Activated T-helper 17 cell treated with anti-CD3 and anti-CD28 coated beads, Interleukin-2, amount 50 U/mL, for 72 hours (primary cell): ENCODE measurements around the gene PAX5. TPM values are rescaled to one million over a fixed set of nuclear protein-coding genes. Genes with fewer than 3 reads are reported as not detected.

Experiments
- ATAC-seq: fragments of 150-1000 bp; cut with Tn5 transposase; replicated peaks from 2 replicates; pipeline ENCODE4 v1.10.0; 2021; ENCODE audit warnings: mild to moderate bottlenecking, moderate library complexity
- H3K27ac Mint-ChIP-seq: one replicate; pipeline ENCODE4 v1.8.0; 2022; ENCODE audit warnings: mixed read lengths
- H3K27me3 Mint-ChIP-seq: one replicate; pipeline ENCODE4 v1.8.0; 2022; ENCODE audit warnings: mixed read lengths
- H3K36me3 Mint-ChIP-seq: one replicate; pipeline ENCODE4 v1.8.0; 2022; ENCODE audit warnings: low read depth, mild to moderate bottlenecking, mixed read lengths
- H3K4me1 Mint-ChIP-seq: one replicate; pipeline ENCODE4 v1.8.0; 2022; ENCODE audit warnings: mixed read lengths
- H3K4me3 Mint-ChIP-seq: one replicate; pipeline ENCODE4 v1.8.0; 2022; ENCODE audit warnings: mild to moderate bottlenecking, mixed read lengths
- H3K9me3 Mint-ChIP-seq: one replicate; pipeline ENCODE4 v1.8.0; 2022; ENCODE audit warnings: mixed read lengths
- total RNA-seq, 2 donors: library from RNA; stranded (reverse); gene quantifications; one replicate each; pipeline ENCODE4 v1.2.3, GENCODE V29; 2022

PAX5 gene
- total RNA-seq, 2 donors from 2014 or later: 0.30 to 0.66 TPM

GRCh38 chr9:37017546-37017945 is 16.5 kb downstream of the PAX5 start:
- no peak for ATAC-seq
- no peaks in the 10 kb centered on the region for H3K36me3 Mint-ChIP-seq
- H3K4me3 Mint-ChIP-seq: no peak overlapping the region
- peaks cover 68% of the 10 kb centered on the region for H3K27me3 Mint-ChIP-seq
- no peaks in the 10 kb centered on the region for H3K9me3 Mint-ChIP-seq
- no peaks in the 10 kb centered on the region for H3K4me1 Mint-ChIP-seq
- no peak overlapping the region for H3K27ac Mint-ChIP-seq

GRCh38 chr9:37011530-37011929 is 22.5 kb downstream of the PAX5 start:
- Mint-ChIP-seq H3K4me1 (no peaks in the 10 kb centered on the region), H3K27ac (no peak overlapping the region), H3K27me3 (peaks cover 57% of the 10 kb centered on the region), H3K36me3 (no peaks in the 10 kb centered on the region), H3K9me3 (no peaks in the 10 kb centered on the region), H3K4me3 (no peak overlapping the region)
- ATAC-seq: no peak

GRCh38 chr9:37010976-37011375 is 23.1 kb downstream of the PAX5 start:
- peaks cover 53% of the 10 kb centered on the region for H3K27me3 Mint-ChIP-seq
- no peaks in the 10 kb centered on the region for H3K9me3 Mint-ChIP-seq
- H3K36me3 Mint-ChIP-seq: no peaks in the 10 kb centered on the region
- no peak overlapping the region for H3K27ac Mint-ChIP-seq
- no peak for ATAC-seq
- H3K4me3 Mint-ChIP-seq: no peak overlapping the region
- H3K4me1 Mint-ChIP-seq: no peaks in the 10 kb centered on the region

- no peak for ATAC-seq
- H3K27me3 Mint-ChIP-seq: peaks cover 58% of the 10 kb centered on the region
- H3K4me1 Mint-ChIP-seq: no peaks in the 10 kb centered on the region
- H3K36me3 Mint-ChIP-seq: no peaks in the 10 kb centered on the region
- no peak overlapping the region for H3K27ac Mint-ChIP-seq
- H3K4me3 Mint-ChIP-seq: no peak overlapping the region
- no peaks in the 10 kb centered on the region for H3K9me3 Mint-ChIP-seq
Measured at GRCh38 chr9:37010180-37010579, 23.9 kb downstream of the PAX5 start.

- H3K4me1 Mint-ChIP-seq: no peaks in the 10 kb centered on the region
- H3K27ac Mint-ChIP-seq: no peak overlapping the region
- no peaks in the 10 kb centered on the region for H3K36me3 Mint-ChIP-seq
- H3K4me3 Mint-ChIP-seq: no peak overlapping the region
- peaks cover 59% of the 10 kb centered on the region for H3K27me3 Mint-ChIP-seq
- H3K9me3 Mint-ChIP-seq: no peaks in the 10 kb centered on the region
- ATAC-seq: no peak
Measured at GRCh38 chr9:37007295-37007694, 26.8 kb downstream of the PAX5 start.

- no peaks in the 10 kb centered on the region for H3K4me1 Mint-ChIP-seq
- peaks cover 62% of the 10 kb centered on the region for H3K27me3 Mint-ChIP-seq
- no peak for ATAC-seq
Measured at GRCh38 chr9:37005517-37006140, 28.4 kb downstream of the PAX5 start.

GRCh38 chr9:37004424-37004935 is 29.6 kb downstream of the PAX5 start:
- Mint-ChIP-seq H3K4me1 (no peaks in the 10 kb centered on the region), H3K27me3 (peaks cover 63% of the 10 kb centered on the region), H3K4me3 (no peak overlapping the region), H3K9me3 (no peaks in the 10 kb centered on the region), H3K27ac (no peak overlapping the region), H3K36me3 (no peaks in the 10 kb centered on the region)
- no peak for ATAC-seq

More at GRCh38 chr9:37005517-37006140, 28.4 kb downstream of the PAX5 start:
- H3K27ac Mint-ChIP-seq: no peak overlapping the region
- H3K9me3 Mint-ChIP-seq: no peaks in the 10 kb centered on the region
- H3K4me3 Mint-ChIP-seq: no peak overlapping the region
- no peaks in the 10 kb centered on the region for H3K36me3 Mint-ChIP-seq

- peaks cover 56% of the 10 kb centered on the region for H3K27me3 Mint-ChIP-seq
- ATAC-seq: no peak
- H3K27ac Mint-ChIP-seq: no peak overlapping the region
- no peaks in the 10 kb centered on the region for H3K36me3 Mint-ChIP-seq
- H3K4me1 Mint-ChIP-seq: no peaks in the 10 kb centered on the region
- no peak overlapping the region for H3K4me3 Mint-ChIP-seq
- no peaks in the 10 kb centered on the region for H3K9me3 Mint-ChIP-seq
Measured at GRCh38 chr9:37002413-37003217, 31.5 kb downstream of the PAX5 start.

GRCh38 chr9:37002036-37002412 is 32.0 kb downstream of the PAX5 start:
- no peaks in the 10 kb centered on the region for H3K9me3 Mint-ChIP-seq
- no peaks in the 10 kb centered on the region for H3K4me1 Mint-ChIP-seq
- H3K27me3 Mint-ChIP-seq: peaks cover 50% of the 10 kb centered on the region
- no peak for ATAC-seq
- H3K36me3 Mint-ChIP-seq: no peaks in the 10 kb centered on the region
- H3K27ac Mint-ChIP-seq: no peak overlapping the region
- no peak overlapping the region for H3K4me3 Mint-ChIP-seq

GRCh38 chr9:37001459-37001858 is 32.6 kb downstream of the PAX5 start:
- Mint-ChIP-seq H3K9me3 (no peaks in the 10 kb centered on the region), H3K27me3 (peaks cover 45% of the 10 kb centered on the region), H3K36me3 (no peaks in the 10 kb centered on the region), H3K27ac (no peak overlapping the region), H3K4me3 (no peak overlapping the region), H3K4me1 (no peaks in the 10 kb centered on the region)
- ATAC-seq: no peak

GRCh38 chr9:36999728-37000333 is 34.2 kb downstream of the PAX5 start:
- no peaks in the 10 kb centered on the region for H3K4me1 Mint-ChIP-seq
- peaks cover 33% of the 10 kb centered on the region for H3K27me3 Mint-ChIP-seq
- no peaks in the 10 kb centered on the region for H3K9me3 Mint-ChIP-seq

GRCh38 chr9:36997414-36997813 is 36.7 kb downstream of the PAX5 start:
- Mint-ChIP-seq H3K4me1 (no peaks in the 10 kb centered on the region), H3K27ac (no peak overlapping the region), H3K27me3 (peaks cover 27% of the 10 kb centered on the region), H3K36me3 (no peaks in the 10 kb centered on the region), H3K9me3 (no peaks in the 10 kb centered on the region), H3K4me3 (no peak overlapping the region)
- ATAC-seq: no peak

More at GRCh38 chr9:36999728-37000333, 34.2 kb downstream of the PAX5 start:
- no peak for ATAC-seq
- Mint-ChIP-seq H3K36me3 (no peaks in the 10 kb centered on the region), H3K27ac (no peak overlapping the region), H3K4me3 (no peak overlapping the region)

GRCh38 chr9:36996706-36997086 is 37.4 kb downstream of the PAX5 start:
- Mint-ChIP-seq H3K4me3 (no peak overlapping the region), H3K4me1 (no peaks in the 10 kb centered on the region), H3K27ac (no peak overlapping the region), H3K27me3 (peaks cover 26% of the 10 kb centered on the region), H3K36me3 (no peaks in the 10 kb centered on the region), H3K9me3 (no peaks in the 10 kb centered on the region)
- no peak for ATAC-seq

- H3K9me3 Mint-ChIP-seq: no peaks in the 10 kb centered on the region
- ATAC-seq: peak; percentile 74
- no peaks in the 10 kb centered on the region for H3K36me3 Mint-ChIP-seq
- H3K27me3 Mint-ChIP-seq: peaks cover 26% of the 10 kb centered on the region
- no peak overlapping the region for H3K27ac Mint-ChIP-seq
- H3K4me1 Mint-ChIP-seq: no peaks in the 10 kb centered on the region
- H3K4me3 Mint-ChIP-seq: peak overlapping the region; percentile 27
Measured at GRCh38 chr9:36995927-36996705, 38.0 kb downstream of the PAX5 start.
